GM12878 (cell line): Measurements from ENCODE around the gene TMEM82. TPM values are rescaled to one million over a fixed set of nuclear protein-coding genes. Genes with fewer than 3 reads are reported as not detected.

Source experiments
- ATAC-seq: fragments of 200-7000 bp; cut with Tn5 transposase; 3 replicates; pipeline ENCODE4 v1.9.1; 2020; ENCODE audit warnings: mild to moderate bottlenecking, moderate library complexity
- BruUV-seq: library from RNA; stranded (reverse); fragments of 400-500 nt; replicated peaks from 2 replicates; lab custom pipeline; 2021; lab: Mats Ljungman, UMichigan
- CTCF ChIA-PET: fragments of 300-600 bp; sonication (Branson Sonifier 250); formaldehyde crosslinking; extraction: SDS; loops from one replicate; lab custom pipeline; 2021; ENCODE audit warnings: inconsistent platforms; lab: Yijun Ruan, JAX
- POLR2A ChIA-PET: fragments of 350-600 bp; formaldehyde crosslinking; extraction: SDS; loops from one replicate; lab custom pipeline; 2021; ENCODE audit warnings: inconsistent platforms; lab: Charles Lee
- RAD21 ChIA-PET: fragments of 300-600 bp; sonication (Branson Sonifier 250); formaldehyde crosslinking; loops from one replicate; lab custom pipeline; 2023; ENCODE audit warnings: antibody characterized with exemption; ENCODE audit not compliant: unreplicated experiment; lab: Charles Lee
- SMC1A ChIA-PET: fragments of 300-600 bp; sonication (Branson Sonifier 250); formaldehyde crosslinking; loops from one replicate; lab custom pipeline; 2023; ENCODE audit not compliant: unreplicated experiment, uncharacterized antibody; lab: Charles Lee
- DNase-seq: peaks from one replicate; pipeline ENCODE4 v3.0.0-alpha.2; 2011; ENCODE audit warnings: low read depth, low spot score
- FAIRE-seq: peaks from 3 replicates; lab custom pipeline; 2011; peaks lifted over from hg19 to GRCh38; lab: Jason Lieb, UNC
- H2AFZ ChIP-seq: 2 replicates; pipeline ENCODE4 v1.6.0; 2011; ENCODE audit warnings: low read depth, low read length, control low read depth; ENCODE audit not compliant: control insufficient read depth
- H3K27ac ChIP-seq: 2 replicates; pipeline ENCODE4 v1.5.1; 2011; ENCODE audit warnings: control low read depth; ENCODE audit not compliant: control insufficient read depth, insufficient read depth
- H3K27me3 ChIP-seq, 2 experiments: replicated peaks in 1 of 2; 2 replicates each; pipeline versions ENCODE4 v1.6.0 to v1.6.1; 2011; ENCODE audit warnings: low read length in 1 of 2; ENCODE audit not compliant: control insufficient read depth in 2 of 2, insufficient read depth in 2 of 2
- H3K36me3 ChIP-seq, 2 experiments: 2 replicates each; pipeline ENCODE4 v1.5.1; 2011; ENCODE audit warnings: low read length in 1 of 2; ENCODE audit not compliant: control insufficient read depth in 2 of 2, insufficient read depth in 2 of 2
- H3K4me1 ChIP-seq: 2 replicates; pipeline ENCODE4 v1.6.1; 2011; ENCODE audit warnings: mild to moderate bottlenecking, low read length, moderate library complexity, mixed read lengths; ENCODE audit not compliant: control insufficient read depth, insufficient read depth
- H3K4me2 ChIP-seq: 2 replicates; pipeline ENCODE4 v1.6.0; 2011; ENCODE audit warnings: control low read depth; ENCODE audit not compliant: control insufficient read depth, insufficient read depth
- H3K4me3 ChIP-seq: fragments of 200-600 bp; sonication (generic); 2 replicates; pipeline ENCODE4 v1.5.1; 2016
- H3K79me2 ChIP-seq: 2 replicates; pipeline ENCODE4 v1.6.0; 2011; ENCODE audit warnings: low read length; ENCODE audit not compliant: control insufficient read depth, insufficient read depth
- H3K9ac ChIP-seq: 2 replicates; pipeline ENCODE4 v1.8.0; 2011; ENCODE audit warnings: low read length, control low read depth, mixed read lengths; ENCODE audit not compliant: control insufficient read depth, insufficient read depth
- H3K9me3 ChIP-seq: replicated peaks from 3 replicates; pipeline ENCODE4 v1.5.1; 2011; ENCODE audit warnings: mild to moderate bottlenecking, low read length; ENCODE audit not compliant: control insufficient read depth, insufficient read depth
- H4K20me1 ChIP-seq: 2 replicates; pipeline ENCODE4 v1.6.0; 2011; ENCODE audit not compliant: control insufficient read depth, insufficient read depth
- CREB1 ChIP-seq: IDR thresholded peaks from 2 replicates; pipeline ENCODE4 v1.6.1; 2012; ENCODE audit warnings: low read depth, mild to moderate bottlenecking, inconsistent platforms
- ETV6 ChIP-seq, 2 experiments: fragments of 450-650 bp in 1 of 2; IDR thresholded peaks in 1 of 2; conservative IDR thresholded peaks in 1 of 2; 2 replicates each; pipeline ENCODE4 v1.6.1; 2014; ENCODE audit warnings: antibody characterized with exemption in 1 of 2, borderline replicate concordance in 1 of 2, low read depth in 1 of 2, mild to moderate bottlenecking in 1 of 2, moderate library complexity in 1 of 2
- HCFC1 ChIP-seq: fragments of 150-350 bp; IDR thresholded peaks from 2 replicates; pipeline ENCODE4 v1.6.1; 2014; ENCODE audit warnings: low read length
- NR2F1 ChIP-seq: fragments of 450-650 bp; conservative IDR thresholded peaks from 2 replicates; pipeline ENCODE4 v1.6.1; 2017; ENCODE audit warnings: mild to moderate bottlenecking
- RAD21 ChIP-seq: IDR thresholded peaks from 2 replicates; pipeline ENCODE4 v1.6.1; 2011; ENCODE audit warnings: mild to moderate bottlenecking, low read depth, low read length, moderate library complexity; ENCODE audit not compliant: insufficient read depth
- SREBF1 ChIP-seq: IDR thresholded peaks from 2 replicates; pipeline ENCODE4 v1.6.1; 2012; ENCODE audit warnings: mild to moderate bottlenecking, low read length
- SRF ChIP-seq, 2 experiments: IDR thresholded peaks; 2 replicates each; pipeline ENCODE4 v1.6.1; 2011; ENCODE audit warnings: low read depth in 2 of 2, low read length in 2 of 2, mild to moderate bottlenecking in 1 of 2, moderate library complexity in 1 of 2
- WGBS: methylation state at CpG from one replicate; pipeline ENCODE4 v1.1.6; 2016; ENCODE audit warnings: low lambda C conversion rate; ENCODE audit not compliant: insufficient replicate concordance, insufficient coverage; ENCODE audit errors: missing lambda C conversion rate; 5-methylcytosine and 5-hydroxymethylcytosine counted together
- in situ Hi-C: fragments of 300-500 bp; cut with MboI; formaldehyde crosslinking; loops from 9 replicates; pipeline ENCODE4 v1.14.3; 2018; ENCODE audit warnings: mixed read lengths
- intact Hi-C: fragments of 100-400 bp; cut with micrococcal nuclease; formaldehyde crosslinking; loops from one replicate; pipeline ENCODE4 v1.14.2; 2022; ENCODE audit not compliant: unreplicated experiment
- polyA plus RNA-seq, 11 experiments: library from polyadenylated mRNA; depleted of rRNA in 4 of 11; unstranded in 6 of 11; stranded (reverse) in 5 of 11; fragments of >200 nt; fragmentation: Nextera tagmentation in 4 of 11; fragmentation: Illumina TruSeq in 1 of 11; extraction: Ambion mirVana in 4 of 11; extraction: Trizol in 1 of 11; gene quantifications; 1 replicate in 1 of 11; 2 replicates in 10 of 11; pipeline versions ENCODE4 v1.2.1 to v1.2.3, GENCODE V29; 2011 to 2016; ENCODE audit warnings: inconsistent platforms in 2 of 11, missing spikeins in 2 of 11, low read depth in 1 of 11
- total RNA-seq, 4 experiments: library from RNA; depleted of rRNA in 3 of 4; stranded (reverse); fragments of >200 nt in 3 of 4; fragmentation: Illumina TruSeq in 1 of 4; extraction: Trizol in 1 of 4; gene quantifications; 2 replicates each; pipeline versions ENCODE4 v1.2.1 to v1.2.3, GENCODE V29; 2013 to 2021
- TF ChIP-seq, protein P1 (sequence below): fragments of 450-650 bp; IDR thresholded peaks from 2 replicates; pipeline ENCODE4 v1.6.1; 2017; ENCODE audit warnings: antibody characterized with exemption, mild to moderate bottlenecking, moderate library complexity
- TF ChIP-seq, protein P2 (sequence below): fragments of 450-650 bp; formaldehyde crosslinking; IDR thresholded peaks from 2 replicates; pipeline ENCODE4 v1.4.0; 2020; ENCODE audit warnings: mild to moderate bottlenecking, moderate library complexity
- TF ChIP-seq, protein P3 (sequence below): fragments of 450-650 bp; IDR thresholded peaks from 2 replicates; pipeline ENCODE4 v1.6.1; 2017; ENCODE audit warnings: mild to moderate bottlenecking, moderate library complexity

TMEM82 gene
- total and polyA plus RNA-seq, 10 of the 15 experiments (the other 5 are each of a cell fraction or from before 2014, with no cell fraction given), result not detected

DNA sequence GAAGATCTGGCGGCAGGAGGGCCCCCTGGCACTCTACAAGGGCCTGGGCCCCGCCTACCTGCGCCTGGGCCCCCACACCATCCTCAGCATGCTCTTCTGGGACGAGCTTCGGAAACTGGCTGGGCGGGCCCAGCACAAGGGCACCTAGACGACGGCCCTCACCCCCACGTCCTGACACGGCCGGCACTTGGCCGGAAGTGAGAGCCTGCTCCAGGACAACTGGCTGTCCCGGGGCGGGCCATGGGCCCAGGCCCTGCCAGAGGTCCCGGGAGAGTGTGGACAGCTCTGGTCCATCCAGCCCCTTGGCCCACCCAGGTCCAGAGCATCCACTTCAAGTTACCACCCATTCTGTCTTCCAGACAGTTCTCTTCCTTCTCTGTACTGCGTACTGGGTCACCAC lies 3.0 kb upstream of the TMEM82 start:
- Histone ChIP-seq H3K79me2 (no peaks in the 10 kb centered on the region), H3K27me3 (no peaks in the 10 kb centered on the region), H3K27ac (no peak overlapping the region), H3K4me3 (no peak overlapping the region), H4K20me1 (no peaks in the 10 kb centered on the region), H3K9me3 (no peaks in the 10 kb centered on the region), H3K9ac (no peak overlapping the region), H3K4me1 (no peaks in the 10 kb centered on the region), H3K36me3 (no peaks in the 10 kb centered on the region; a peak in 2 of 4 replicates), H3K4me2 (no peak overlapping the region), H2AFZ (no peak overlapping the region)
- ChIA-PET SMC1A (interaction anchor here (2.2 kb wide), 1 partner anchor 168 kb away, joined by 5 read pairs; no protein-coding TSS in a partner anchor), RAD21 (interaction anchor here (2.4 kb wide), 1 partner anchor 143 kb away, joined by 8 read pairs; no protein-coding TSS in a partner anchor), POLR2A (no interaction called here), CTCF (interaction anchor here (0.6 to 2.5 kb wide), 3 partner anchors 14 to 415 kb away, joined by 3 to 7 read pairs (median 4); no protein-coding TSS in a partner anchor)
- BruUV-seq, result no TSS peak
- TF ChIP-seq, protein P1, sequence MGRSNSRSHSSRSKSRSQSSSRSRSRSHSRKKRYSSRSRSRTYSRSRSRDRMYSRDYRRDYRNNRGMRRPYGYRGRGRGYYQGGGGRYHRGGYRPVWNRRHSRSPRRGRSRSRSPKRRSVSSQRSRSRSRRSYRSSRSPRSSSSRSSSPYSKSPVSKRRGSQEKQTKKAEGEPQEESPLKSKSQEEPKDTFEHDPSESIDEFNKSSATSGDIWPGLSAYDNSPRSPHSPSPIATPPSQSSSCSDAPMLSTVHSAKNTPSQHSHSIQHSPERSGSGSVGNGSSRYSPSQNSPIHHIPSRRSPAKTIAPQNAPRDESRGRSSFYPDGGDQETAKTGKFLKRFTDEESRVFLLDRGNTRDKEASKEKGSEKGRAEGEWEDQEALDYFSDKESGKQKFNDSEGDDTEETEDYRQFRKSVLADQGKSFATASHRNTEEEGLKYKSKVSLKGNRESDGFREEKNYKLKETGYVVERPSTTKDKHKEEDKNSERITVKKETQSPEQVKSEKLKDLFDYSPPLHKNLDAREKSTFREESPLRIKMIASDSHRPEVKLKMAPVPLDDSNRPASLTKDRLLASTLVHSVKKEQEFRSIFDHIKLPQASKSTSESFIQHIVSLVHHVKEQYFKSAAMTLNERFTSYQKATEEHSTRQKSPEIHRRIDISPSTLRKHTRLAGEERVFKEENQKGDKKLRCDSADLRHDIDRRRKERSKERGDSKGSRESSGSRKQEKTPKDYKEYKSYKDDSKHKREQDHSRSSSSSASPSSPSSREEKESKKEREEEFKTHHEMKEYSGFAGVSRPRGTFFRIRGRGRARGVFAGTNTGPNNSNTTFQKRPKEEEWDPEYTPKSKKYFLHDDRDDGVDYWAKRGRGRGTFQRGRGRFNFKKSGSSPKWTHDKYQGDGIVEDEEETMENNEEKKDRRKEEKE, result no peak
- TF ChIP-seq ETV6 (conservative IDR thresholded peaks at IDR 0.05 in 1 of 2, IDR thresholded peaks at IDR 0.05 in 1 of 2; ENCODE audit: borderline replicate concordance in 1 of 2, low read depth in 1 of 2) (no peak), NR2F1 (no peak), SREBF1 (no peak), SRF (IDR thresholded peaks at IDR 0.05; ENCODE audit: low read depth in 2 of 2, low read length in 2 of 2) (no peak), RAD21 (no peak), HCFC1 (no peak), CREB1 (no peak)
- TF ChIP-seq, protein P2, sequence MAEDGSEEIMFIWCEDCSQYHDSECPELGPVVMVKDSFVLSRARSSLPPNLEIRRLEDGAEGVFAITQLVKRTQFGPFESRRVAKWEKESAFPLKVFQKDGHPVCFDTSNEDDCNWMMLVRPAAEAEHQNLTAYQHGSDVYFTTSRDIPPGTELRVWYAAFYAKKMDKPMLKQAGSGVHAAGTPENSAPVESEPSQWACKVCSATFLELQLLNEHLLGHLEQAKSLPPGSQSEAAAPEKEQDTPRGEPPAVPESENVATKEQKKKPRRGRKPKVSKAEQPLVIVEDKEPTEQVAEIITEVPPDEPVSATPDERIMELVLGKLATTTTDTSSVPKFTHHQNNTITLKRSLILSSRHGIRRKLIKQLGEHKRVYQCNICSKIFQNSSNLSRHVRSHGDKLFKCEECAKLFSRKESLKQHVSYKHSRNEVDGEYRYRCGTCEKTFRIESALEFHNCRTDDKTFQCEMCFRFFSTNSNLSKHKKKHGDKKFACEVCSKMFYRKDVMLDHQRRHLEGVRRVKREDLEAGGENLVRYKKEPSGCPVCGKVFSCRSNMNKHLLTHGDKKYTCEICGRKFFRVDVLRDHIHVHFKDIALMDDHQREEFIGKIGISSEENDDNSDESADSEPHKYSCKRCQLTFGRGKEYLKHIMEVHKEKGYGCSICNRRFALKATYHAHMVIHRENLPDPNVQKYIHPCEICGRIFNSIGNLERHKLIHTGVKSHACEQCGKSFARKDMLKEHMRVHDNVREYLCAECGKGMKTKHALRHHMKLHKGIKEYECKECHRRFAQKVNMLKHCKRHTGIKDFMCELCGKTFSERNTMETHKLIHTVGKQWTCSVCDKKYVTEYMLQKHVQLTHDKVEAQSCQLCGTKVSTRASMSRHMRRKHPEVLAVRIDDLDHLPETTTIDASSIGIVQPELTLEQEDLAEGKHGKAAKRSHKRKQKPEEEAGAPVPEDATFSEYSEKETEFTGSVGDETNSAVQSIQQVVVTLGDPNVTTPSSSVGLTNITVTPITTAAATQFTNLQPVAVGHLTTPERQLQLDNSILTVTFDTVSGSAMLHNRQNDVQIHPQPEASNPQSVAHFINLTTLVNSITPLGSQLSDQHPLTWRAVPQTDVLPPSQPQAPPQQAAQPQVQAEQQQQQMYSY (CRISPR knock-in tag), result no peak
- TF ChIP-seq, protein P3, sequence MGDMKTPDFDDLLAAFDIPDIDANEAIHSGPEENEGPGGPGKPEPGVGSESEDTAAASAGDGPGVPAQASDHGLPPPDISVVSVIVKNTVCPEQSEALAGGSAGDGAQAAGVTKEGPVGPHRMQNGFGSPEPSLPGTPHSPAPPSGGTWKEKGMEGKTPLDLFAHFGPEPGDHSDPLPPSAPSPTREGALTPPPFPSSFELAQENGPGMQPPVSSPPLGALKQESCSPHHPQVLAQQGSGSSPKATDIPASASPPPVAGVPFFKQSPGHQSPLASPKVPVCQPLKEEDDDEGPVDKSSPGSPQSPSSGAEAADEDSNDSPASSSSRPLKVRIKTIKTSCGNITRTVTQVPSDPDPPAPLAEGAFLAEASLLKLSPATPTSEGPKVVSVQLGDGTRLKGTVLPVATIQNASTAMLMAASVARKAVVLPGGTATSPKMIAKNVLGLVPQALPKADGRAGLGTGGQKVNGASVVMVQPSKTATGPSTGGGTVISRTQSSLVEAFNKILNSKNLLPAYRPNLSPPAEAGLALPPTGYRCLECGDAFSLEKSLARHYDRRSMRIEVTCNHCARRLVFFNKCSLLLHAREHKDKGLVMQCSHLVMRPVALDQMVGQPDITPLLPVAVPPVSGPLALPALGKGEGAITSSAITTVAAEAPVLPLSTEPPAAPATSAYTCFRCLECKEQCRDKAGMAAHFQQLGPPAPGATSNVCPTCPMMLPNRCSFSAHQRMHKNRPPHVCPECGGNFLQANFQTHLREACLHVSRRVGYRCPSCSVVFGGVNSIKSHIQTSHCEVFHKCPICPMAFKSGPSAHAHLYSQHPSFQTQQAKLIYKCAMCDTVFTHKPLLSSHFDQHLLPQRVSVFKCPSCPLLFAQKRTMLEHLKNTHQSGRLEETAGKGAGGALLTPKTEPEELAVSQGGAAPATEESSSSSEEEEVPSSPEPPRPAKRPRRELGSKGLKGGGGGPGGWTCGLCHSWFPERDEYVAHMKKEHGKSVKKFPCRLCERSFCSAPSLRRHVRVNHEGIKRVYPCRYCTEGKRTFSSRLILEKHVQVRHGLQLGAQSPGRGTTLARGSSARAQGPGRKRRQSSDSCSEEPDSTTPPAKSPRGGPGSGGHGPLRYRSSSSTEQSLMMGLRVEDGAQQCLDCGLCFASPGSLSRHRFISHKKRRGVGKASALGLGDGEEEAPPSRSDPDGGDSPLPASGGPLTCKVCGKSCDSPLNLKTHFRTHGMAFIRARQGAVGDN, result no peak
- 78% methylated on average over 16 of the region's 16 CpGs for WGBS
- ATAC-seq (no peak), DNase-seq (no peak), FAIRE-seq (no peak)
- intact Hi-C loops (no loop called here), in situ Hi-C loops (no loop called here)
